NCI-H1092 (cell line): ENCODE measurements around the gene OR10G8.

ENCODE experiments used
- DNase-seq: peaks from one replicate; lab custom pipeline; 2025; lab: John Stamatoyannopoulos, UW

The OR10G8 gene

GRCh38 chr11:124078591-124078990 is 52.0 kb downstream of the OR10G8 start:
- DNase-seq, result no peak

- DNase-seq, result no peak
These were observed 53.2 kb downstream of the OR10G8 start for GRCh38 chr11:124079631-124080326.
